Limb (tissue), 2 donors: ENCODE measurements around the gene COX8A.

ENCODE experiments used
- DNase-seq, 2 donors: peaks; one replicate each; pipeline ENCODE4 v3.0.0-alpha.2; 2016; ENCODE audit errors: extremely low spot score in 2 of 2

The COX8A gene

DNA sequence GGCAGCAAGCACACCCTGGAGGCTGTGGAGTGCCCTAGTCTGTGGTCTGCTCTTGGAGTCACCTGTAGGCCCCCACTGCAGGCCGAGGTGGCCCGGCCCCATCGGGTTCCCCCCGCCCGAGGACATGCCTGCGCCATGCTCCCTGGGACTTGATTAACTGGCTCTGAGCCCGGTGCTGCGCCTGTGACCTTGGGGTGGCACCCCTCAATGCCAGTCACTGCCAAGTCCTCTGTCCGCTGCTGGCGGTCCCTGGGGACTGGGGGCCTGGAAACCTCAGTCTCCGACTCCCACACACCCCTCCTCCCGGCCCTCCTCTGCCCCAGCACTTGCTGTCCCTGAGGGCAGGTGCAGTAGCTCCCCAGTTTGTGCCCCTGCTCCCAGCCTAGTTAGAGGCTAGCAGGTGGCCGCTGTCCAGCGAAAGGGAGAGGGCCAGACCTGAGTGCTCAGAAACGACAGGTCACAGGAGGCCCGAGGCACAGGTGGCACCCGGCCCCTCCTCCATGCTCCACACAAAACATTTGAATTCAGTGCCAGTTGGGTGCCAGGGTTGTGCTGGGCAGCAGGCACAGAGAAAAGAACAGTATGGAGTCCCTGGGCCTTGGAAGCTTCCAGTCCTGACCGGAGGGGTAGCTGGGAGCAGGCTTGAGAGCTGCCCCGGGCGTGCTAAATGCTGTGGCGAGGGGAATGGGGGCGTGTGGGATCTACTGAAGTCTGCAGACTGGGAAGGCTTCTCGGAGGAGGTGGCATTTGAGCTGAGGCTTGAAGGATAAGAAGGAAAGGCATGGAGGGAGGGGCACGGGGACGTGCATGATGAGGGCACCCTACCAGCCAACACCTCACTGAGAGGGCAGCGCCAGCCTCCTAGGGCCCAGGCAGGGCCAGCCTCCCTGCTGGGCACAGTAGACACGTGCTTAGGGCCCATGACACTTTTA lies 45.0 kb downstream of the COX8A start:
- DNase-seq: no peak

DNA sequence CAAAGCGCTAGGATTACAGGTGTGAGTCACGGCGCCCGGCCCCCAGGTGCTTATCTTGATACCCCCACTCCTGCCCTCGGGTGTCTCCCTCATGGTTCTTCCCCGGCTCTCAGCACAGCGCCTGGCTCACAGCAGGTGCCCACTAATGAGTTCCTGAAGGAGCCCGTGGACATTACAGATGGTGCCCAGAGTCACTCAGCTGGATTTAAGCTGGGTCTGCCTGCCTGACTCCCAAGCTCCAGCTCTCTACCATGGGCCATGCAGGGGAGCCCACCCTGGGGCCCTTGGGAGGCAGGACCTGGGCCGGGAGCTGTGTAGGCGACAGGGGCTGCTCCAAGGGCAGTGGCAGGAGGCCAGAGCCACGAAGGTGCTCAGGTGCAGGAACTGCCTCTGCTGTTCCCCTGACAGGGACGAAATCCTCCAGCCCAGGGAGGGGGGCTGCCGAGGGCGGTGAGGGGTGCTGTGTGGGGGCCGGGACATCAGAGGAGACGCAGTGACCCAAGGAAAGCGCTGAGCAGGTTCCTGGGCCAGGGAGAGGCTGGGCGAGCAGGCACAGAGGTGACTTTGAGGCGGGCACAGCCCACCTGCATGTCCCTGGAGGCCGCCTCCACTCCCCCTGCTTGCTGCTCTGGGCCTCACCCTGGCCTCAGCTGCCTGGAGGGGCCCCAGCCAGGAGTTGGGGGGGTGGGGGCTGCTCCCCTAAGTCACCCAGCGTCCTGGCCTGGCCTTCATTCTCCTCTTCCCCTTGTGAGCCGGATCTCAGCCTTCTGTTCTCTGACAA lies 46.7 kb downstream of the COX8A start:
- no peak for DNase-seq

DNA sequence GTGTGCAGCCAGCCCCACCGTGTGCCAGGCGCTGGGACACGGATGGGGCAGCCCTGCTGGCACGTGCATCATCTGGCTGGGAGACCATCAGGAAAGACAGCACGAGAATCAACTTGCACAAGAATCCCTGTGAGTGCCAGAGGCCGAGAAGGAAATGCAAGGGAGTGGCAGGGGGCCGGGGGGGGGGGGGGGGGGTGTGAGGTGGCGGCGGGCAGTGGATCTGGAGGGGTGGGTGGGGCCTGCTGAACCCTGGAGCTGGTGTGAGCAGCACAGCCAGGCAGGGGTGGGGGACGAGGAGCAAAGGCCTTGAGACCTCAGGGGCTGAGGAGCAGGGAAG lies 47.3 kb downstream of the COX8A start:
- DNase-seq: no peak

DNA sequence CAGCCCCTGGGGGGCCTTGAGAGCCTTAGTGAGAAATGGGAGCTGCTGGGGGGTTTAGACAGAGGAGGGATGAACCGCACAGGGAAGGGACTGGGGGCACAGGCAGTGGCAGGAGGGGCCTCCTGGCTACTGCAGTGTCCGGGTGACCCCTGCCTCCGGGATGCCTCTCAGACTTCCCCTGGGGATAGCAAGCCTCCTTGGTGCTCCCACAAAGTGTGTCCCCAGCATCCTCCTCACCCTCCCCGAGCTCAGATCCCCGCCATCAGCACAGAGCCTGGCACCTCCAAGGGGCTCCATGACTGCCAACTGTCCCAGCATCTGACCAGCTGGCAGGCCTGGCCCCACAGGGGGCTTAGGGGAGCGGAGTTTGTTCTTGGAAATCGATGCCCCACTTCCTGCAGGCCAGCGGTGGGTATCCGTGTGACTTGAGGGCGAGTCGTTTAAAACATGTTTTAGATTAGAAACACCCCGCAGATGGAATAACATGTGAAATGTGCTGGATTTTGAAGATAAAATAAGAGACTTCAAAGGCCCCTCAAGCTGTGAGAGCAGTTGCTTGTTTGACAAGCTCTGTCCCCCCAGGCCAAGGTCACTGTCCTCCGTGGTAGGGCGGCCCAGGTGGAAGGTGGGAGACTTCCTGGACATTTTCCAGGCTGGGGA lies 47.8 kb downstream of the COX8A start:
- DNase-seq: no peak

DNA sequence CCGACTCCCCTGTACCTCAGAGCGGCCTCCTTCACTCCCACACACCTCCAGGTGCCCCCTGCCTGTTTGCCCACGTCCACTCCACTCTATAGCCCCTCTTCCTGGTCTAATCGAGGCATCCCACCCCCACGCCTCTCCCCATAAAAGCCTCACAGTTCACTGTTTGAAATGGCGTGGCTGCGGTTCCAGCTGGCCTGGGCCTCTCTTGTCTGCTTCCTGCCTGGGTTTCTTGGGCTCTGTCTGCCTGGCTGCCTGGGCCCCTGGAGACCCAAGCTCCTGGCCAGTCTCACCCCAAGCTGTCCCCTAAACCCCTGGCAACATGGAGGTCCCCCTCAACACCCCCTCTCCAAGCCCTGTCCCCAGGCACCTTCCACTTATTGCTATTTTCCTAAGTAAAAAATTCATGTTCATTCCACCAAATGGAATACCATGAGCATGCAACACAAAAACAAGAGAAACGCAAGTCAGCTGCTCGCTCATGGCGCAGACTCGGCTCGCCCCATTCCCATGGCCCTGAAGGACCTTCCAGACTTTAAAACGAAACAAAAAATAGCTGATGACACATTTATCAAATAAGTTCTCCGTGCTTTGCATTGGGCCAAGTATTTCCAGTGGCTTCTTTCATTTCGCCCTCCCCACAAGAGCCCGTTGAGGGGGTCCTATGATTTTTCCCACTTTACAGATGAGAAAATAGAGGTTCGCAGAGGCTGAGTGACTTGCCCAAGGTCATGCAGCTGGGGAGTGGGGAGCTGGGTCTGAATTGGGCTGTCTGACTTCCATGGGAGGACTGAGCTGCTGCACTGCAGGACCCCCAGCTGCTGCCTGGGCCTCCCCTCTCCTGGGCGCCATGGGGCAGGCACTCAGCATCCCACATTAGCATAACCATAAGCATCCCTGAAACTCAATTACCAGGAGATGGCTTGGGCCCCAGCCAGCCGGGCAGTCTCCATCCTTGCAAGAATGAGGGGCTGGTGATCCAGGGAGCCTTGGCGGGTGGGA lies 49.6 kb downstream of the COX8A start:
- no peak for DNase-seq

DNA sequence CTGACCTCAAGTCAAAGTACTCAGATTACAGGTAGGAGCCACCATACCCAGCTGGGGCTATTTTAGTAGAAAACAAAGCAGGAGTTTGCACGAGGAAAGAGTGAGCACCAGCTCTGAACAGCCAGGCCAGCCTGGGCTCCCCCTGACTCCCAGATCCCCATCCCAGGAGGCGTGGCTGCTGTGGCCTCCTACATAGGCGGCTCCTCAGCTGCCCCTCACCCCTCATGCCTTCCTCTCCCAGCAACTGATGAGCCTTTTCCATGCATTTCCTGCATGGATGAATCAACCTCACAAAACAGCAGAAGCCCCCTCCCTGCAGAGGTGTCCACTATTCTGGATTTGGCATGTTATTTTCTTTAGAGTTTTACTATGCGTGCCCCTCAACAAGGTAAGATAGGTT lies 50.8 kb downstream of the COX8A start:
- DNase-seq: no peak
